ENCODE measurements around the gene XCR1.
"Not testable (repeated sequence)": the region's sequence is repeated elsewhere in the genome, so short reads cannot be mapped to it uniquely, and the experiment has no call there.

Gene XCR1

GRCh38 chr3:45997942-45998341 is 29.3 kb downstream of the XCR1 start:
- TF ChIP-seq CTCF (IDR thresholded peaks at IDR 0.05; ENCODE audit: insufficient read depth, low read length, missing control alignments) = no peak
- no peak overlapping the region for H3K4me3 ChIP-seq (ENCODE audit: low read depth, low read length)
- POLR2A ChIA-PET = no interaction called here
- DNase-seq (ENCODE audit: low read depth, low spot score) = no peak
- CTCF ChIA-PET = interaction anchor here (1.1 kb wide), 1 partner anchor 80 kb away, joined by 3 read pairs; no protein-coding TSS in a partner anchor

- CTCF ChIA-PET; H3K4me3 ChIP-seq (ENCODE audit: low read depth, low read length); DNase-seq (ENCODE audit: low read depth, low spot score); POLR2A ChIA-PET: not testable (repeated sequence)
Observed at GRCh38 chr3:45997499-45997898, 29.8 kb downstream of the XCR1 start.

- no peak for TF ChIP-seq CTCF (IDR thresholded peaks at IDR 0.05; ENCODE audit: insufficient read depth, low read length, missing control alignments)
- H3K4me3 ChIP-seq (ENCODE audit: low read depth, low read length) = peak within 1 kb of the TSS; percentile 89
- ChIA-PET CTCF (interaction anchor here (0.5 to 1.4 kb wide), 6 partner anchors 15 to 233 kb away, joined by 3 to 6 read pairs (median 3); no protein-coding TSS in a partner anchor), POLR2A (no interaction called here)
- DNase-seq (ENCODE audit: low read depth, low spot score) = no peak
Observed at GRCh38 chr3:45995236-45996192, 31.8 kb downstream of the XCR1 start, which contains the start of gene FYCO1. FYCO1 (minus strand) TSS chr3:45995824; CDS start chr3:45984910, 10,914 bp downstream.

- no peak for DNase-seq (ENCODE audit: low read depth, low spot score)
- no peak for TF ChIP-seq CTCF (IDR thresholded peaks at IDR 0.05; ENCODE audit: insufficient read depth, low read length, missing control alignments)
- H3K4me3 ChIP-seq (ENCODE audit: low read depth, low read length) = peak overlapping the region; percentile 89
- CTCF ChIA-PET = interaction anchor here (0.7 to 1.2 kb wide), 3 partner anchors 56 to 86 kb away, joined by 3 to 6 read pairs (median 3); no protein-coding TSS in a partner anchor
- POLR2A ChIA-PET = no interaction called here
Observed at GRCh38 chr3:45994419-45995235, 32.7 kb downstream of the XCR1 start.

- TF ChIP-seq CTCF (IDR thresholded peaks at IDR 0.05; ENCODE audit: insufficient read depth, low read length, missing control alignments) = no peak
- DNase-seq (ENCODE audit: low read depth, low spot score) = no peak
- ChIA-PET CTCF (interaction anchor here (0.7 kb wide), 1 partner anchor 88 kb away, joined by 3 read pairs; no protein-coding TSS in a partner anchor), POLR2A (no interaction called here)
- H3K4me3 ChIP-seq (ENCODE audit: low read depth, low read length) = no peak overlapping the region
Observed at GRCh38 chr3:45993421-45994027, 33.8 kb downstream of the XCR1 start.

GRCh38 chr3:45992821-45993221 is 34.5 kb downstream of the XCR1 start:
- no peak overlapping the region for H3K4me3 ChIP-seq (ENCODE audit: low read depth, low read length)

More at GRCh38 chr3:45992821-45993221, 34.5 kb downstream of the XCR1 start:
- no peak for DNase-seq (ENCODE audit: low read depth, low spot score)
- TF ChIP-seq CTCF (IDR thresholded peaks at IDR 0.05; ENCODE audit: insufficient read depth, low read length, missing control alignments) = no peak
- CTCF ChIA-PET = interaction anchor here (0.6 kb wide), 1 partner anchor 54 kb away, joined by 4 read pairs; no protein-coding TSS in a partner anchor
- POLR2A ChIA-PET = interaction anchor here (0.6 to 0.9 kb wide), 4 partner anchors 8 to 915 kb away, joined by 3 to 4 read pairs (median 4); partner anchors contain the start of gene CXCR6

All from AG04449 (cell line).